Measurements from ENCODE around the gene ZNF782. TPM values are rescaled to one million over a fixed set of nuclear protein-coding genes. Genes with fewer than 3 reads are reported as not detected.

The ZNF782 gene
- total and polyA plus RNA-seq, 5 donors from 2014 or later = 1.6 to 6.8 (median 2.4) TPM

- H3K4me1 Mint-ChIP-seq = peaks cover 12 to 20% (median 16%) of the 10 kb centered on the region in 4 donors
- H3K27ac Mint-ChIP-seq = no peak overlapping the region
- H3K9me3 Mint-ChIP-seq = peaks cover 0 to 7% (median 0%) of the 10 kb centered on the region in 7 donors
- peaks cover 22% of the 10 kb centered on the region for H3K27me3 ChIP-seq (ENCODE audit: control insufficient read depth, insufficient read depth, low read length)
- peaks cover 22% of the 10 kb centered on the region for H3K4me1 ChIP-seq (ENCODE audit: control insufficient read depth, insufficient read depth, low read length, poor library complexity, severe bottlenecking)
- no peaks in the 10 kb centered on the region for H3K36me3 Mint-ChIP-seq
- no peaks in the 10 kb centered on the region for H3K9me3 ChIP-seq (ENCODE audit: control insufficient read depth in 2 of 2, low read length in 2 of 2)
- H3K27ac ChIP-seq (ENCODE audit: insufficient read depth, low read length, poor library complexity, severe bottlenecking) = no peak overlapping the region
- H3K36me3 ChIP-seq (ENCODE audit: control insufficient read depth, insufficient read depth, low read length) = no peaks in the 10 kb centered on the region
- peak overlapping the region in 1 of 4 donors; percentile 32 for H3K4me3 Mint-ChIP-seq
- ATAC-seq (ENCODE audit: low read depth in 2 of 2) = no peak
- DNase-seq = no peak
- no peak overlapping the region for H3K4me3 ChIP-seq (ENCODE audit: low read depth, low read length)
- peaks cover 62% of the 10 kb centered on the region for H3K27me3 Mint-ChIP-seq
These were observed 23.0 kb upstream of the ZNF782 start for GRCh38 chr9:96877269-96877668.

DNA sequence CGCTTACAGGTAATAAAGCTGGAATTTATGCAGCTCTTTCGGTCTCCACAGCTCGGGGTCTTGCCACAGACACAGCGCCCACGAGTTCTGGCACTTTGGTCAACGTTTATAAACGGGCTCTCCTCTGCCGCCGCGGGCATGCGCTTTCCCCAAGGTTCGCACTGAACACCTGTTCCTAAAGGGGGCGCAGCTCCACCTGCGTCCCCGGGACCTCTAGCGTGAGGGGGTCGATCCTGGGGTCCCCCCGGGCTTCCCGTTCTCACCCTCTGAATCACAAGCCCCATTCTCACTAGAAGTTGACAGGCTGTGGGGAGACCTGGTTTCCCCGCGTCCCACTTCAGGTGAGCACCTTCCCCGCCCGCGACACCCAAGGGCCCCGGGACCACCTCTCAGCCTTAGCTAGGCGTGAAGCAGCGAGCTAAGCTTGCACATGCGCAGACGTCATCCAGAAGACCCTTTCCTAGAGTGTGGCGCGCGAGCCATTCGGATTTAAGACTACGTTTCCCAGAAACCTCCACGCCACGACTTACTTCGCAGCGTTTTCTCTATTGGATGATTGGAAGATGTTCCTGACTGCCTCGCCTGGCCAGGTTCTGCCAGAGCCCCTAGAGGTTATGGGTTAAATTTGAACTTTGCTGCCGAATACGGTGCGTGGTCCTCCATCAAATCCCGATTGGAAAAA is 21.3 kb upstream of the ZNF782 start:
- ATAC-seq (ENCODE audit: low read depth in 2 of 2) = peak in 1 of 2 donors; percentile 12
- peak in 2 of 3 donors; percentile 13 to 88 for DNase-seq
- H3K36me3 Mint-ChIP-seq = no peaks in the 10 kb centered on the region
- Histone ChIP-seq H3K27ac (ENCODE audit: insufficient read depth, low read length, poor library complexity, severe bottlenecking) (no peak overlapping the region), H3K27me3 (ENCODE audit: control insufficient read depth, insufficient read depth, low read length) (peaks cover 22% of the 10 kb centered on the region), H3K4me3 (ENCODE audit: low read depth, low read length) (peak overlapping the region; percentile 73), H3K4me1 (ENCODE audit: control insufficient read depth, insufficient read depth, low read length, poor library complexity, severe bottlenecking) (peaks cover 22% of the 10 kb centered on the region), H3K36me3 (ENCODE audit: control insufficient read depth, insufficient read depth, low read length) (no peaks in the 10 kb centered on the region), H3K9me3 (ENCODE audit: control insufficient read depth in 2 of 2, low read length in 2 of 2) (no peaks in the 10 kb centered on the region)
- H3K27ac Mint-ChIP-seq = peak overlapping the region; percentile 79 to 85 (median 85)
- H3K27me3 Mint-ChIP-seq = peaks cover 67% of the 10 kb centered on the region
- H3K4me1 Mint-ChIP-seq = peaks cover 12 to 20% (median 16%) of the 10 kb centered on the region in 4 donors
- H3K4me3 Mint-ChIP-seq = peak overlapping the region; percentile 72 to 86 (median 82)
- H3K9me3 Mint-ChIP-seq = peaks cover 0 to 4% (median 0%) of the 10 kb centered on the region in 7 donors

GRCh38 chr9:96874947-96875460 is 20.7 kb upstream of the ZNF782 start:
- Mint-ChIP-seq H3K36me3 (no peaks in the 10 kb centered on the region), H3K4me1 (peaks cover 12 to 20% (median 16%) of the 10 kb centered on the region in 4 donors), H3K27ac (peak overlapping the region; percentile 79 to 85 (median 85)), H3K27me3 (peaks cover 67% of the 10 kb centered on the region), H3K4me3 (peak overlapping the region; percentile 72 to 86 (median 82)), H3K9me3 (peaks cover 0 to 4% (median 0%) of the 10 kb centered on the region in 7 donors)
- no peaks in the 10 kb centered on the region for H3K9me3 ChIP-seq (ENCODE audit: control insufficient read depth in 2 of 2, low read length in 2 of 2)
- DNase-seq = peak in 2 of 3 donors; percentile 61 to 72
- peak; percentile 90 to 94 for ATAC-seq (ENCODE audit: low read depth in 2 of 2)
- peaks cover 22% of the 10 kb centered on the region for H3K4me1 ChIP-seq (ENCODE audit: control insufficient read depth, insufficient read depth, low read length, poor library complexity, severe bottlenecking)
- peaks cover 22% of the 10 kb centered on the region for H3K27me3 ChIP-seq (ENCODE audit: control insufficient read depth, insufficient read depth, low read length)
- no peak overlapping the region for H3K27ac ChIP-seq (ENCODE audit: insufficient read depth, low read length, poor library complexity, severe bottlenecking)
- peak overlapping the region; percentile 73 for H3K4me3 ChIP-seq (ENCODE audit: low read depth, low read length)
- no peaks in the 10 kb centered on the region for H3K36me3 ChIP-seq (ENCODE audit: control insufficient read depth, insufficient read depth, low read length)

- Mint-ChIP-seq H3K4me1 (peaks cover 12 to 20% (median 16%) of the 10 kb centered on the region in 4 donors), H3K4me3 (peak overlapping the region in 1 of 4 donors; percentile 19), H3K27me3 (peaks cover 60% of the 10 kb centered on the region), H3K27ac (peak overlapping the region in 1 of 3 donors; percentile 85), H3K36me3 (no peaks in the 10 kb centered on the region), H3K9me3 (peaks cover 0 to 4% (median 0%) of the 10 kb centered on the region in 7 donors)
- peaks cover 22% of the 10 kb centered on the region for H3K27me3 ChIP-seq (ENCODE audit: control insufficient read depth, insufficient read depth, low read length)
- ATAC-seq (ENCODE audit: low read depth in 2 of 2) (no peak), DNase-seq (no peak)
- H3K4me1 ChIP-seq (ENCODE audit: control insufficient read depth, insufficient read depth, low read length, poor library complexity, severe bottlenecking) = peaks cover 22% of the 10 kb centered on the region
- no peaks in the 10 kb centered on the region for H3K36me3 ChIP-seq (ENCODE audit: control insufficient read depth, insufficient read depth, low read length)
- no peaks in the 10 kb centered on the region for H3K9me3 ChIP-seq (ENCODE audit: control insufficient read depth in 2 of 2, low read length in 2 of 2)
- H3K27ac ChIP-seq (ENCODE audit: insufficient read depth, low read length, poor library complexity, severe bottlenecking) = no peak overlapping the region
- H3K4me3 ChIP-seq (ENCODE audit: low read depth, low read length) = no peak overlapping the region
These were observed 20.0 kb upstream of the ZNF782 start for GRCh38 chr9:96874201-96874785.

GRCh38 chr9:96871176-96871575 is 16.9 kb upstream of the ZNF782 start:
- Histone ChIP-seq H3K36me3 (ENCODE audit: control insufficient read depth, insufficient read depth, low read length) (no peaks in the 10 kb centered on the region), H3K4me1 (ENCODE audit: control insufficient read depth, insufficient read depth, low read length, poor library complexity, severe bottlenecking) (peaks cover 18% of the 10 kb centered on the region), H3K27ac (ENCODE audit: insufficient read depth, low read length, poor library complexity, severe bottlenecking) (no peak overlapping the region), H3K27me3 (ENCODE audit: control insufficient read depth, insufficient read depth, low read length) (peaks cover 5% of the 10 kb centered on the region), H3K9me3 (ENCODE audit: control insufficient read depth in 2 of 2, low read length in 2 of 2) (no peaks in the 10 kb centered on the region), H3K4me3 (ENCODE audit: low read depth, low read length) (no peak overlapping the region)
- H3K4me1 Mint-ChIP-seq = peaks cover 9 to 16% (median 12%) of the 10 kb centered on the region in 4 donors
- peaks cover 0 to 2% (median 0%) of the 10 kb centered on the region in 7 donors for H3K9me3 Mint-ChIP-seq
- no peak overlapping the region for H3K27ac Mint-ChIP-seq
- ATAC-seq (ENCODE audit: low read depth in 2 of 2) (no peak), DNase-seq (no peak)
- peaks cover 42% of the 10 kb centered on the region for H3K27me3 Mint-ChIP-seq
- no peaks in the 10 kb centered on the region for H3K36me3 Mint-ChIP-seq
- H3K4me3 Mint-ChIP-seq = no peak overlapping the region

GRCh38 chr9:96868709-96869108 is 14.4 kb upstream of the ZNF782 start:
- no peaks in the 10 kb centered on the region for H3K4me1 ChIP-seq (ENCODE audit: control insufficient read depth, insufficient read depth, low read length, poor library complexity, severe bottlenecking)
- H3K27me3 ChIP-seq (ENCODE audit: control insufficient read depth, insufficient read depth, low read length) = no peaks in the 10 kb centered on the region
- Mint-ChIP-seq H3K4me3 (no peak overlapping the region), H3K27ac (no peak overlapping the region), H3K4me1 (no peaks in the 10 kb centered on the region), H3K9me3 (peaks cover 0 to 6% (median 0%) of the 10 kb centered on the region in 7 donors), H3K27me3 (peaks cover 30% of the 10 kb centered on the region), H3K36me3 (no peaks in the 10 kb centered on the region)
- ATAC-seq (ENCODE audit: low read depth in 2 of 2) (no peak), DNase-seq (no peak)
- no peak overlapping the region for H3K4me3 ChIP-seq (ENCODE audit: low read depth, low read length)
- no peaks in the 10 kb centered on the region for H3K36me3 ChIP-seq (ENCODE audit: control insufficient read depth, insufficient read depth, low read length)
- H3K9me3 ChIP-seq (ENCODE audit: control insufficient read depth in 2 of 2, low read length in 2 of 2) = no peaks in the 10 kb centered on the region
- H3K27ac ChIP-seq (ENCODE audit: insufficient read depth, low read length, poor library complexity, severe bottlenecking) = no peak overlapping the region

DNA sequence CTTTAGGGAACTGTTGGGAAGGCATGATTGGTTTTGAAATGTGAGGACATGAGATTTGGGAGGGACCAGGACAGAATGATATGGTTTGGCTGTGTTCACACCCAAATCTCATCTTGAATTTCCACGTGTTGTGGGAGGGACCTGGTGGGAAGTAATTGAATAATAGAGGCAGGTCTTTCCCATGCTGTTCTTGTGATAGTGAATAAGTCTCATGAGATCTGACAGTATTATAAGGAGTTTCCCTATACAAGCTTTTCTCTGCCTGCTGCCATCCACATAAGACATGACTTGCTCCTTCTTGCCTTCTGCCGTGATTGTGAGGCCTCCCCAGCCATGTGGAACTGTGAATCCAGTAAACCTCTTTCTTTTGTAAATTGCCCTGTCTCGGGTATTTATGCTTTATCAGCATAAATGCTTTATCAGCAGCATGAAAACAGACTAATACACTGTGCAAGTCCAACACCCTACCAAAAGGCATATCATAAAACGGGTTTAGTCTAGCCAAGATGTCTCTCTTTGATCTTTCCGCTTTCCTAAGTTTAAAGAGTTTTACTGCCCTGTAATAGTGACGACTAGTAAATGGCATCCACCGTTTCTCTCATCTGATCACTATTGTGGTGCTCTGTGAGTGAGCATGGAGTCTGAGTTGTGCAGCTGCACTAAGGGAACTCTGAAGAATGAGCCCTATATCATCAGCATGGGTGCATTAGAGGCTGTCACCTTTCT is 12.9 kb upstream of the ZNF782 start:
- Histone ChIP-seq H3K27ac (ENCODE audit: insufficient read depth, low read length, poor library complexity, severe bottlenecking) (no peak overlapping the region), H3K9me3 (ENCODE audit: control insufficient read depth in 2 of 2, low read length in 2 of 2) (no peaks in the 10 kb centered on the region), H3K4me3 (ENCODE audit: low read depth, low read length) (no peak overlapping the region), H3K36me3 (ENCODE audit: control insufficient read depth, insufficient read depth, low read length) (no peaks in the 10 kb centered on the region), H3K4me1 (ENCODE audit: control insufficient read depth, insufficient read depth, low read length, poor library complexity, severe bottlenecking) (no peaks in the 10 kb centered on the region), H3K27me3 (ENCODE audit: control insufficient read depth, insufficient read depth, low read length) (no peaks in the 10 kb centered on the region)
- ATAC-seq (ENCODE audit: low read depth in 2 of 2) (no peak), DNase-seq (no peak)
- no peaks in the 10 kb centered on the region for H3K4me1 Mint-ChIP-seq
- H3K27me3 Mint-ChIP-seq = peaks cover 22% of the 10 kb centered on the region
- H3K27ac Mint-ChIP-seq = no peak overlapping the region
- H3K9me3 Mint-ChIP-seq = peaks cover 0 to 6% (median 0%) of the 10 kb centered on the region in 7 donors
- no peak overlapping the region for H3K4me3 Mint-ChIP-seq
- no peaks in the 10 kb centered on the region for H3K36me3 Mint-ChIP-seq

All from CD4-positive, CD25-positive, alpha-beta regulatory T cell (primary cell).